CD8-positive, alpha-beta memory T cell (primary cell): ENCODE measurements around the gene UNC13C. TPM values are rescaled to one million over a fixed set of nuclear protein-coding genes. Genes with fewer than 3 reads are reported as not detected.

Source experiments
- CTCF ChIA-PET: fragments of 350-600 bp; sonication (Branson Sonifier 250); formaldehyde crosslinking; loops from one replicate; lab custom pipeline; 2021; ENCODE audit warnings: antibody characterized with exemption; lab: Charles Lee
- POLR2A ChIA-PET: fragments of 350-600 bp; sonication (Branson Sonifier 250); formaldehyde crosslinking; loops from one replicate; lab custom pipeline; 2021; ENCODE audit warnings: antibody characterized with exemption; lab: Charles Lee
- DNase-seq, 5 donors: peaks; one replicate each; pipeline versions ENCODE4 v3.0.0 to v3.0.0-alpha.2; 2020 to 2022; ENCODE audit warnings: mixed read lengths in 1 of 5
- H3K27ac ChIP-seq: one replicate; pipeline ENCODE4 v1.7.0; 2013; ENCODE audit warnings: low read depth, mild to moderate bottlenecking, low read length, moderate library complexity
- H3K27me3 ChIP-seq: 2 replicates; pipeline ENCODE4 v1.7.0; 2013; ENCODE audit warnings: low read length, mild to moderate bottlenecking; ENCODE audit not compliant: insufficient read depth, poor library complexity, severe bottlenecking
- H3K36me3 ChIP-seq: 2 replicates; pipeline ENCODE4 v1.7.0; 2013; ENCODE audit warnings: mild to moderate bottlenecking, low read length, moderate library complexity; ENCODE audit not compliant: insufficient read depth
- H3K4me1 ChIP-seq: 2 replicates; pipeline ENCODE4 v1.7.0; 2013; ENCODE audit warnings: mild to moderate bottlenecking, low read length, moderate library complexity; ENCODE audit not compliant: insufficient read depth
- H3K4me3 ChIP-seq: 2 replicates; pipeline ENCODE4 v1.7.0; 2013; ENCODE audit warnings: mild to moderate bottlenecking, low read length
- H3K9me3 ChIP-seq: 2 replicates; pipeline ENCODE4 v1.7.0; 2013; ENCODE audit warnings: mild to moderate bottlenecking, low read length
- H3K27ac Mint-ChIP-seq, 8 donors: one replicate each; pipeline ENCODE4 v1.8.0; 2020 to 2021; ENCODE audit warnings: mixed read lengths in 8 of 8, mild to moderate bottlenecking in 6 of 8, inconsistent platforms in 3 of 8, moderate library complexity in 3 of 8
- H3K27me3 Mint-ChIP-seq, 2 donors: one replicate each; pipeline ENCODE4 v1.8.0; 2020 to 2021; ENCODE audit warnings: mixed read lengths in 2 of 2, mild to moderate bottlenecking in 1 of 2, moderate library complexity in 1 of 2
- H3K36me3 Mint-ChIP-seq, 3 donors: one replicate each; pipeline ENCODE4 v1.8.0; 2020 to 2021; ENCODE audit warnings: mixed read lengths in 3 of 3, inconsistent platforms in 1 of 3, mild to moderate bottlenecking in 1 of 3
- H3K4me1 Mint-ChIP-seq, 3 donors: one replicate each; pipeline ENCODE4 v1.8.0; 2020 to 2021; ENCODE audit warnings: mixed read lengths in 3 of 3, inconsistent platforms in 1 of 3, mild to moderate bottlenecking in 1 of 3
- H3K4me3 Mint-ChIP-seq, 7 donors: one replicate each; pipeline ENCODE4 v1.8.0; 2020 to 2021; ENCODE audit warnings: mixed read lengths in 7 of 7, mild to moderate bottlenecking in 6 of 7, moderate library complexity in 4 of 7, inconsistent platforms in 2 of 7
- H3K9me3 Mint-ChIP-seq, 5 donors: one replicate each; pipeline ENCODE4 v1.8.0; 2020 to 2022; ENCODE audit warnings: mixed read lengths in 5 of 5, mild to moderate bottlenecking in 3 of 5, moderate library complexity in 2 of 5, inconsistent platforms in 1 of 5
- polyA plus RNA-seq: library from polyadenylated mRNA; unstranded; fragments of 300-500 nt; fragmentation: Illumina TruSeq; gene quantifications from one replicate; pipeline ENCODE4 v1.2.3, GENCODE V29; 2021
- total RNA-seq, 2 experiments: library from RNA; stranded (reverse); gene quantifications; one replicate each; pipeline ENCODE4 v1.2.3, GENCODE V29; 2021

The UNC13C gene
- total and polyA plus RNA-seq, 3 experiments from 2014 or later: not detected

DNA sequence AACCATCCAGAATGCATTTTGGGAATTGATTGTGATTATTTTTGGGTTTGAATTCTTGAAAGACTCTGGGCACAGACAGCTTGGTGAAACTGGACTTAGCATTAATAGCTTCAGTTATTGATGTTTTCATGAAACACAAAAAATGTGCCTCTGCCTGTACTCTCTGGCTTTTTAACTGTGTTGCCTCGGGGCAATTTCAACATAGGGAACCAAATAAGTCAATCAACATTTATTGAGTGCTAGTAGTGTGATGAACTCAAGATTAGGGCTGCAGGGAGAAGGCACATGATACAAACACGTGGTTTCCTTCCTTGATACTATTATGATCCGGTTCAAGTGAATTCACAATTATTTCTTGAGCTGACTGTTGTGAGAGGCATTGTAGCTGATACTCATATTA lies 50.8 kb downstream of the UNC13C start:
- no peaks in the 10 kb centered on the region for H3K36me3 ChIP-seq
- ChIA-PET POLR2A (no interaction called here), CTCF (interaction anchor here (1.1 kb wide), 1 partner anchor 54 kb away, joined by 3 read pairs; no protein-coding TSS in a partner anchor)
- no peaks in the 10 kb centered on the region for H3K9me3 ChIP-seq
- H3K4me1 ChIP-seq: no peaks in the 10 kb centered on the region
- H3K4me3 Mint-ChIP-seq: no peak overlapping the region
- H3K36me3 Mint-ChIP-seq: no peaks in the 10 kb centered on the region
- H3K27me3 Mint-ChIP-seq: no peaks in the 10 kb centered on the region
- H3K4me3 ChIP-seq: no peak overlapping the region
- peaks cover 0 to 4% (median 0%) of the 10 kb centered on the region in 5 donors for H3K9me3 Mint-ChIP-seq
- H3K27me3 ChIP-seq: no peaks in the 10 kb centered on the region
- no peak for DNase-seq
- H3K27ac ChIP-seq: no peak overlapping the region
- no peak overlapping the region for H3K27ac Mint-ChIP-seq
- H3K4me1 Mint-ChIP-seq: no peaks in the 10 kb centered on the region

DNA sequence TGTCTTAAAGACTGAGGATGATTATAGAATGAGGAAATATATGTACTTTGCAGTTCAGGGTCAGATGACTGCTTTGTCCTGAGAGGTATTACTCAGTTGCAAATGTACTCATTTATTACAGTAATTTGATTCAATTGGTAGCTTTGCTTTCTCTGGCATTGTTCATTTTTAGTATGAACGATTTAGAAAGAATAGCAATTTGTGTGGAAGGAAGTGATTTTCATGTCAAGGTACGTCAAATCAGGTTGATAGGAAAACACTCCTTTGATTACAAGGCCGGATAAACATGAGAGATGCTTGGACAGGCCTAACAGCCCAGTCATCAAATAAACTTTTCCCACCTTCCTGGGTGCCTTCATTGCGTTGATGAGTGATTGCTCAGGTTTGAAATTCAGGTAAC lies 53.8 kb downstream of the UNC13C start:
- no peak overlapping the region for H3K4me3 Mint-ChIP-seq
- H3K4me1 Mint-ChIP-seq: no peaks in the 10 kb centered on the region
- Histone ChIP-seq H3K9me3 (no peaks in the 10 kb centered on the region), H3K4me3 (no peak overlapping the region), H3K27ac (no peak overlapping the region), H3K4me1 (no peaks in the 10 kb centered on the region), H3K36me3 (no peaks in the 10 kb centered on the region), H3K27me3 (no peaks in the 10 kb centered on the region)
- CTCF ChIA-PET: no interaction called here
- POLR2A ChIA-PET: no interaction called here
- no peaks in the 10 kb centered on the region for H3K36me3 Mint-ChIP-seq
- DNase-seq: no peak
- no peaks in the 10 kb centered on the region for H3K27me3 Mint-ChIP-seq
- H3K9me3 Mint-ChIP-seq: peaks cover 0 to 4% (median 0%) of the 10 kb centered on the region in 5 donors
- no peak overlapping the region for H3K27ac Mint-ChIP-seq

DNA sequence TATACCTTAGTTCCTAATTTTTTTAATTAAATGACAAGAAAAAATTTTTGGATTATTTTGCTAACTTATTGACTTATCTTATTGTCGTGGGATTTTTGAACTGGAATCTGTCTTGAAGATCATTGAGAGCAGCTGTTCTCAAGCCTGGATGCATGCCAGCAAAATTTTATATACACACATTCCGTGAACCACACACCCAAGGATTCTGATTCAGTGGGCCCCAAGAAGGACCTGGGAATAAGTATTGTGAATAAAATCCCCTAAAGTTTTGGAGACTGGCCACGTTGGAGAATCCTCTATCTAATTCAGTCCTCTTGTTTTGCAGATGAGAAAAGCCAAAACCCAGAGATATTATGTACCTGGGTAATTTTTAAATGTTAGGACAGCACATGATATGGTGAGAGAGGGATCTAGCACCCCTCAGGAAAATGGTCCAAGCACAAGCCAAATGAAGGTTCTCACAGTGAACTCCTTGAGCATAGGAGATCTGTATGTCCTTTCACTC lies 55.2 kb downstream of the UNC13C start:
- Mint-ChIP-seq H3K4me1 (no peaks in the 10 kb centered on the region), H3K27ac (no peak overlapping the region), H3K36me3 (no peaks in the 10 kb centered on the region), H3K27me3 (no peaks in the 10 kb centered on the region), H3K9me3 (peaks cover 0 to 4% (median 0%) of the 10 kb centered on the region in 5 donors), H3K4me3 (no peak overlapping the region)
- Histone ChIP-seq H3K27ac (no peak overlapping the region), H3K9me3 (no peaks in the 10 kb centered on the region), H3K27me3 (no peaks in the 10 kb centered on the region), H3K4me3 (no peak overlapping the region), H3K36me3 (no peaks in the 10 kb centered on the region), H3K4me1 (no peaks in the 10 kb centered on the region)
- ChIA-PET POLR2A (no interaction called here), CTCF (no interaction called here)
- no peak for DNase-seq

DNA sequence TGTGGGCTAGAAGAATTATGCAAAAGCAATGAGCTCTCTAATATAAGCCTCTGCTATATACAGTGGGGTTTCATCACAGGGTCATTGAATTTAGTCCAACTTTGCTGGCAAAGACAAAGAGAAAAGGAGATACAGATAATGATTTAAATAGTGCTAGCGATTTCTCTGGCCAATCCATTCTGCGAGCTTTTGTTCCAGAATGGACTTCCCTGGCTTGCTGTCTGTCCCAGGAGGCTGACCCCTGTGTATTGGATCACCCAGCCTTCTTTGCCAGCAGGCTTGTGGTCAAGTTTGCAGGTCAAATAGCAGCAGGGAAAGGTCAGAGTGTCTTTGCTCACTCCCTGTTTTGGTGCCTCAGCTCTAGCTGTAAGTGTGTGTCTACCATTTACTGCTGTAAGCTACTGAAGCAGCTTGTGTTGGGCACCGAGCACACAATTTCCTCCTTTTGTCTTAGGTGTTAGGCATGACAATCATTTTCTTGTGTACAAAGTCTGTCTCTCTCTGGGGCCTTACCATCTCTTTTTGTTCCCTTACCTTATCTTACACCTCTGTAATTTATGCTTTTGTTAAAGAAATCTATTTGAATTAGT lies 55.7 kb downstream of the UNC13C start:
- no peaks in the 10 kb centered on the region for H3K4me1 Mint-ChIP-seq
- no peaks in the 10 kb centered on the region for H3K4me1 ChIP-seq
- ChIA-PET POLR2A (no interaction called here), CTCF (no interaction called here)
- no peaks in the 10 kb centered on the region for H3K9me3 ChIP-seq
- no peaks in the 10 kb centered on the region for H3K27me3 Mint-ChIP-seq
- no peaks in the 10 kb centered on the region for H3K27me3 ChIP-seq
- H3K27ac ChIP-seq: no peak overlapping the region
- no peak overlapping the region for H3K4me3 Mint-ChIP-seq
- no peak overlapping the region for H3K4me3 ChIP-seq
- peaks cover 0 to 4% (median 0%) of the 10 kb centered on the region in 5 donors for H3K9me3 Mint-ChIP-seq
- H3K36me3 ChIP-seq: no peaks in the 10 kb centered on the region
- DNase-seq: no peak
- H3K36me3 Mint-ChIP-seq: no peaks in the 10 kb centered on the region
- H3K27ac Mint-ChIP-seq: no peak overlapping the region

- Mint-ChIP-seq H3K36me3 (no peaks in the 10 kb centered on the region), H3K27ac (no peak overlapping the region), H3K9me3 (peaks cover 0 to 4% (median 0%) of the 10 kb centered on the region in 5 donors), H3K4me1 (no peaks in the 10 kb centered on the region), H3K4me3 (no peak overlapping the region), H3K27me3 (no peaks in the 10 kb centered on the region)
- no peaks in the 10 kb centered on the region for H3K36me3 ChIP-seq
- DNase-seq: no peak
- H3K4me1 ChIP-seq: no peaks in the 10 kb centered on the region
- CTCF ChIA-PET: no interaction called here
- H3K4me3 ChIP-seq: no peak overlapping the region
- no peaks in the 10 kb centered on the region for H3K27me3 ChIP-seq
- H3K9me3 ChIP-seq: no peaks in the 10 kb centered on the region
- H3K27ac ChIP-seq: no peak overlapping the region
- POLR2A ChIA-PET: no interaction called here
Measured at GRCh38 chr15:54035616-54036015, 57.4 kb downstream of the UNC13C start.

DNA sequence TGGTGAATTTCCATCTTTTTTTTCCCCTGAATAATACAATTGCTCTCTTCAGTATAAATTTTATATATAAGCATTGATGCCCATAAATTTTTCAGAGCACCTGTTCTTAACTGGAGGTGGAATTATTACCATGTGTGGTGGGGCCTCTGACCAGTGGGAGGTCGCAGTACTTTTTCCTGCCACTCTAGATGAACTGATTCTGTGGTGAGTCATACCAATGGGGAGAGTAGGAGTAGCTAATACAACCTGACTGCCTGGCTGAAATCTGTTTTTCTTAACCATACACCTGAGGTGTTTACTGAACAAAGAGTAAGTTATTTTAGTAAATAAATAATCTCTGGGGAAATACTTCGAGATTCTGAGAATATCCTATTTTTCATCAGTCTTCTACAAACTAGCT lies 67.2 kb downstream of the UNC13C start:
- Histone ChIP-seq H3K9me3 (no peaks in the 10 kb centered on the region), H3K4me3 (no peak overlapping the region), H3K4me1 (no peaks in the 10 kb centered on the region), H3K36me3 (no peaks in the 10 kb centered on the region), H3K27me3 (no peaks in the 10 kb centered on the region), H3K27ac (no peak overlapping the region)
- no peak overlapping the region for H3K4me3 Mint-ChIP-seq
- DNase-seq: no peak
- H3K36me3 Mint-ChIP-seq: no peaks in the 10 kb centered on the region
- H3K27me3 Mint-ChIP-seq: no peaks in the 10 kb centered on the region
- H3K4me1 Mint-ChIP-seq: no peaks in the 10 kb centered on the region
- peaks cover 0 to 5% (median 2%) of the 10 kb centered on the region in 5 donors for H3K9me3 Mint-ChIP-seq
- no peak overlapping the region for H3K27ac Mint-ChIP-seq
- ChIA-PET POLR2A (no interaction called here), CTCF (no interaction called here)

DNA sequence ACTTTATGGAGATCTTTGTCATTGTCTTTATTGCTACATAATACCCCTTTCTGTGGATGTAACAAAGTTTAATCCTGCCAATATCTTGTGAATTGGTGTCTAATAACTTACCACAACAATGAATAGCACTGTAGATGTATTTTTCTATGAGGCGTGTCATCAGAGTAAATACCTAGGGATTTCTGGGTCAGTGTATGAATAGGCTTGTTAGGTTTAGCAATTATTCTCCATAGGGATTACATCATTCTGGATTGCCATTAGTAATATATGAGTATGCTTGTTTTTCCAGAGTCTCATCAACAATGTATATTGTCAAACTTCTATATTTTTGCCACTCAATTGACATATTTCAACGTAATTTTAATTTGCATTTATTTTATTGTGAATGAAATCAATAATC lies 67.9 kb downstream of the UNC13C start:
- ChIA-PET POLR2A (no interaction called here), CTCF (no interaction called here)
- Mint-ChIP-seq H3K27me3 (no peaks in the 10 kb centered on the region), H3K4me3 (no peak overlapping the region), H3K9me3 (peaks cover 0 to 5% (median 2%) of the 10 kb centered on the region in 5 donors), H3K36me3 (no peaks in the 10 kb centered on the region), H3K4me1 (no peaks in the 10 kb centered on the region), H3K27ac (no peak overlapping the region)
- Histone ChIP-seq H3K27ac (no peak overlapping the region), H3K4me1 (no peaks in the 10 kb centered on the region), H3K9me3 (no peaks in the 10 kb centered on the region), H3K36me3 (no peaks in the 10 kb centered on the region), H3K27me3 (no peaks in the 10 kb centered on the region), H3K4me3 (no peak overlapping the region)
- no peak for DNase-seq

DNA sequence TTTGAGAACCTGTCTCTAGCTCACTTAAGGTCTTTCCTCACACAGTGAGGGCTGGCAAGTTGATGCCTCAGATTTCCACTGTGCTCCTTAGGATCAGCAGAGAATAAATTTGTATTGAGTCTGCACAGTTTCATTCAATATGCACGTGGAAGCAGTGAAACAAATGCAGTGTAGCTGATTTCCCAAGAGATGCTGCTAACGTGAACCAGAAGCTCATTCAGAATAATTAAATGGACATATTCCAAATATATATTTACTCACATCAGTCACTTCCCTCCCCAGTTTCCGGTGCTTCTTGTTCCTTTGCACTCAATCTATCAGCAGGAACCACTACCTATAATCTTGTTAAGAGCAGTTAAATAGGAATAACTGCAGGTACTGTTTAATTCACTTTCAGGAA lies 86.1 kb downstream of the UNC13C start:
- H3K4me3 Mint-ChIP-seq: no peak overlapping the region
- no peaks in the 10 kb centered on the region for H3K9me3 ChIP-seq
- ChIA-PET CTCF (no interaction called here), POLR2A (no interaction called here)
- no peaks in the 10 kb centered on the region for H3K4me1 Mint-ChIP-seq
- no peaks in the 10 kb centered on the region for H3K27me3 Mint-ChIP-seq
- H3K36me3 Mint-ChIP-seq: no peaks in the 10 kb centered on the region
- peaks cover 0 to 12% (median 0%) of the 10 kb centered on the region in 5 donors for H3K9me3 Mint-ChIP-seq
- H3K4me3 ChIP-seq: no peak overlapping the region
- no peaks in the 10 kb centered on the region for H3K27me3 ChIP-seq
- no peaks in the 10 kb centered on the region for H3K36me3 ChIP-seq
- H3K27ac Mint-ChIP-seq: no peak overlapping the region
- no peak overlapping the region for H3K27ac ChIP-seq
- DNase-seq: no peak
- no peaks in the 10 kb centered on the region for H3K4me1 ChIP-seq
